CD4-positive, alpha-beta memory T cell (primary cell): ENCODE measurements around the gene MEGF9. TPM values are rescaled to one million over a fixed set of nuclear protein-coding genes. Genes with fewer than 3 reads are reported as not detected.
"Not testable (repeated sequence)": the region's sequence is repeated elsewhere in the genome, so short reads cannot be mapped to it uniquely, and the experiment has no call there.

Experiments used
- CTCF ChIA-PET: fragments of 350-600 bp; sonication (Branson Sonifier 250); formaldehyde crosslinking; loops from one replicate; lab custom pipeline; 2021; ENCODE audit warnings: inconsistent platforms; ENCODE audit not compliant: partially characterized antibody; lab: Charles Lee
- POLR2A ChIA-PET: fragments of 350-600 bp; sonication (Branson Sonifier 250); formaldehyde crosslinking; loops from one replicate; lab custom pipeline; 2021; ENCODE audit not compliant: partially characterized antibody; lab: Charles Lee
- DNase-seq, 5 donors: peaks; one replicate each; pipeline versions ENCODE4 v3.0.0 to v3.0.0-alpha.2; 2020 to 2022; ENCODE audit warnings: mixed read lengths in 1 of 5
- H3K27ac ChIP-seq: one replicate; pipeline ENCODE4 v1.7.0; 2013; ENCODE audit warnings: low read depth, low read length
- H3K27me3 ChIP-seq: 2 replicates; pipeline ENCODE4 v1.7.0; 2013; ENCODE audit warnings: mild to moderate bottlenecking, low read length, moderate library complexity; ENCODE audit not compliant: insufficient read depth
- H3K36me3 ChIP-seq: 2 replicates; pipeline ENCODE4 v1.7.0; 2013; ENCODE audit warnings: mild to moderate bottlenecking, low read length, moderate library complexity; ENCODE audit not compliant: insufficient read depth
- H3K4me1 ChIP-seq: 2 replicates; pipeline ENCODE4 v1.7.0; 2013; ENCODE audit warnings: mild to moderate bottlenecking, low read length, moderate library complexity; ENCODE audit not compliant: insufficient read depth
- H3K4me3 ChIP-seq, 2 donors: one replicate each; pipeline ENCODE4 v1.7.0; 2013; ENCODE audit warnings: low read length in 2 of 2, mild to moderate bottlenecking in 1 of 2
- H3K9me3 ChIP-seq, 2 donors: one replicate each; pipeline ENCODE4 v1.7.0; 2013; ENCODE audit warnings: low read length in 2 of 2, control low read depth in 1 of 2; ENCODE audit not compliant: control insufficient read depth in 1 of 2
- H3K27ac Mint-ChIP-seq, 7 donors: one replicate each; pipeline ENCODE4 v1.8.0; 2020 to 2021; ENCODE audit warnings: mixed read lengths in 7 of 7, mild to moderate bottlenecking in 6 of 7, inconsistent platforms in 3 of 7, moderate library complexity in 3 of 7
- H3K27me3 Mint-ChIP-seq, 2 donors: one replicate each; pipeline ENCODE4 v1.8.0; 2020 to 2021; ENCODE audit warnings: mixed read lengths in 2 of 2
- H3K36me3 Mint-ChIP-seq, 2 donors: one replicate each; pipeline ENCODE4 v1.8.0; 2020 to 2021; ENCODE audit warnings: mixed read lengths in 2 of 2, inconsistent platforms in 1 of 2, mild to moderate bottlenecking in 1 of 2
- H3K4me1 Mint-ChIP-seq, 4 donors: one replicate each; pipeline ENCODE4 v1.8.0; 2020 to 2021; ENCODE audit warnings: mixed read lengths in 4 of 4, mild to moderate bottlenecking in 1 of 4
- H3K4me3 Mint-ChIP-seq, 8 donors: one replicate each; pipeline ENCODE4 v1.8.0; 2020 to 2021; ENCODE audit warnings: mixed read lengths in 8 of 8, mild to moderate bottlenecking in 7 of 8, moderate library complexity in 6 of 8, inconsistent platforms in 3 of 8
- H3K9me3 Mint-ChIP-seq, 8 donors: one replicate each; pipeline ENCODE4 v1.8.0; 2020 to 2021; ENCODE audit warnings: mixed read lengths in 8 of 8, mild to moderate bottlenecking in 5 of 8, inconsistent platforms in 3 of 8, moderate library complexity in 1 of 8
- intact Hi-C: fragments of 100-400 bp; cut with micrococcal nuclease; formaldehyde crosslinking; loops from one replicate; pipeline ENCODE4 v1.15.1; 2023
- polyA plus RNA-seq, 2 donors: library from polyadenylated mRNA; unstranded; fragments of 300-500 nt; fragmentation: Illumina TruSeq; gene quantifications; one replicate each; pipeline ENCODE4 v1.2.3, GENCODE V29; 2021
- total RNA-seq, 2 experiments: library from RNA; stranded (reverse); gene quantifications; one replicate each; pipeline ENCODE4 v1.2.3, GENCODE V29; 2021

Gene MEGF9
- total and polyA plus RNA-seq, 4 experiments from 2014 or later, result 5.9 to 14.9 (median 10.5) TPM

GRCh38 chr9:120640380-120640779, 73.9 kb downstream of the MEGF9 start:
- POLR2A ChIA-PET, result no interaction called here
- CTCF ChIA-PET, result no interaction called here
- intact Hi-C loops, result no loop called here

GRCh38 chr9:120637919-120638318, 76.4 kb downstream of the MEGF9 start:
- ChIA-PET CTCF (no interaction called here), POLR2A (no interaction called here)
- Histone ChIP-seq H3K4me3 (no peak overlapping the region), H3K9me3 (no peaks in the 10 kb centered on the region), H3K27ac (no peak overlapping the region), H3K36me3 (no peaks in the 10 kb centered on the region), H3K27me3 (no peaks in the 10 kb centered on the region), H3K4me1 (no peaks in the 10 kb centered on the region)
- H3K4me1 Mint-ChIP-seq, result peaks cover 0 to 3% (median 0%) of the 10 kb centered on the region in 4 donors
- H3K36me3 Mint-ChIP-seq, result peaks cover 12 to 34% of the 10 kb centered on the region in 2 donors
- intact Hi-C loops, result no loop called here
- no peak overlapping the region for H3K4me3 Mint-ChIP-seq
- no peak for DNase-seq
- H3K9me3 Mint-ChIP-seq, result peaks cover 0 to 23% (median 13%) of the 10 kb centered on the region in 8 donors
- no peaks in the 10 kb centered on the region for H3K27me3 Mint-ChIP-seq
- no peak overlapping the region for H3K27ac Mint-ChIP-seq

More at GRCh38 chr9:120640380-120640779, 73.9 kb downstream of the MEGF9 start:
- Mint-ChIP-seq H3K36me3 (peaks cover 16 to 40% of the 10 kb centered on the region in 2 donors), H3K27ac (no peak overlapping the region), H3K4me3 (no peak overlapping the region), H3K9me3 (peaks cover 0 to 10% (median 8%) of the 10 kb centered on the region in 8 donors), H3K4me1 (peaks cover 0 to 5% (median 0%) of the 10 kb centered on the region in 4 donors), H3K27me3 (no peaks in the 10 kb centered on the region)
- Histone ChIP-seq H3K4me1 (no peaks in the 10 kb centered on the region), H3K27ac (no peak overlapping the region), H3K36me3 (no peaks in the 10 kb centered on the region), H3K27me3 (no peaks in the 10 kb centered on the region), H3K9me3 (no peaks in the 10 kb centered on the region), H3K4me3 (no peak overlapping the region)
- DNase-seq, result no peak

GRCh38 chr9:120636194-120636957, 77.9 kb downstream of the MEGF9 start:
- Mint-ChIP-seq H3K4me1 (peaks cover 0 to 4% (median 1%) of the 10 kb centered on the region in 4 donors), H3K9me3 (peaks cover 0 to 23% (median 13%) of the 10 kb centered on the region in 8 donors), H3K27me3 (no peaks in the 10 kb centered on the region), H3K36me3 (peaks cover 5 to 23% of the 10 kb centered on the region in 2 donors), H3K4me3 (no peak overlapping the region), H3K27ac (no peak overlapping the region)
- H3K36me3 ChIP-seq, result no peaks in the 10 kb centered on the region
- H3K9me3 ChIP-seq, result no peaks in the 10 kb centered on the region
- no peaks in the 10 kb centered on the region for H3K4me1 ChIP-seq
- intact Hi-C loops, result no loop called here
- H3K4me3 ChIP-seq, result no peak overlapping the region
- H3K27me3 ChIP-seq, result no peaks in the 10 kb centered on the region
- POLR2A ChIA-PET, result no interaction called here
- no peak for DNase-seq
- H3K27ac ChIP-seq, result no peak overlapping the region
- CTCF ChIA-PET, result no interaction called here

GRCh38 chr9:120635011-120635410, 79.3 kb downstream of the MEGF9 start:
- no peak for DNase-seq
- H3K9me3 ChIP-seq, result no peaks in the 10 kb centered on the region
- Mint-ChIP-seq H3K36me3 (peaks cover 0 to 17% of the 10 kb centered on the region in 2 donors), H3K4me3 (no peak overlapping the region), H3K9me3 (peaks cover 0 to 23% (median 13%) of the 10 kb centered on the region in 8 donors), H3K27me3 (no peaks in the 10 kb centered on the region), H3K27ac (no peak overlapping the region), H3K4me1 (peaks cover 0 to 4% (median 2%) of the 10 kb centered on the region in 4 donors)
- ChIA-PET POLR2A (no interaction called here), CTCF (no interaction called here)
- no peaks in the 10 kb centered on the region for H3K36me3 ChIP-seq
- intact Hi-C loops, result no loop called here
- no peak overlapping the region for H3K4me3 ChIP-seq
- H3K27me3 ChIP-seq, result no peaks in the 10 kb centered on the region
- no peaks in the 10 kb centered on the region for H3K4me1 ChIP-seq
- no peak overlapping the region for H3K27ac ChIP-seq

GRCh38 chr9:120630333-120630732, 83.9 kb downstream of the MEGF9 start:
- Mint-ChIP-seq H3K9me3 (peaks cover 0 to 13% (median 5%) of the 10 kb centered on the region in 8 donors), H3K36me3 (peaks cover 0 to 6% of the 10 kb centered on the region in 2 donors), H3K27ac (no peak overlapping the region), H3K4me3 (no peak overlapping the region), H3K4me1 (peaks cover 0 to 4% (median 4%) of the 10 kb centered on the region in 4 donors), H3K27me3 (no peaks in the 10 kb centered on the region)
- ChIA-PET POLR2A (no interaction called here), CTCF (no interaction called here)
- H3K9me3 ChIP-seq, result no peaks in the 10 kb centered on the region
- no peaks in the 10 kb centered on the region for H3K27me3 ChIP-seq
- no peaks in the 10 kb centered on the region for H3K36me3 ChIP-seq
- intact Hi-C loops, result no loop called here
- no peak for DNase-seq
- no peak overlapping the region for H3K27ac ChIP-seq
- no peaks in the 10 kb centered on the region for H3K4me1 ChIP-seq
- no peak overlapping the region for H3K4me3 ChIP-seq

GRCh38 chr9:120628925-120629497, 85.3 kb downstream of the MEGF9 start:
- POLR2A ChIA-PET, H3K9me3 Mint-ChIP-seq, H3K4me1 Mint-ChIP-seq, H3K27ac Mint-ChIP-seq, H3K36me3 ChIP-seq, H3K4me1 ChIP-seq, DNase-seq, H3K9me3 ChIP-seq, intact Hi-C loops, H3K27me3 ChIP-seq, H3K4me3 ChIP-seq, H3K27me3 Mint-ChIP-seq, H3K4me3 Mint-ChIP-seq, H3K36me3 Mint-ChIP-seq, H3K27ac ChIP-seq: not testable (repeated sequence)
- CTCF ChIA-PET, result interaction anchor here (0.6 to 0.7 kb wide), 2 partner anchors 602 to 719 kb away, joined by 3 to 4 read pairs; no protein-coding TSS in a partner anchor

GRCh38 chr9:120628207-120628924, 85.9 kb downstream of the MEGF9 start:
- no peaks in the 10 kb centered on the region for H3K36me3 Mint-ChIP-seq
- H3K27ac Mint-ChIP-seq, result no peak overlapping the region
- H3K27ac ChIP-seq, result no peak overlapping the region
- no peaks in the 10 kb centered on the region for H3K4me1 ChIP-seq
- DNase-seq, result no peak
- H3K4me3 ChIP-seq, result no peak overlapping the region
- intact Hi-C loops, result no loop called here
- no peaks in the 10 kb centered on the region for H3K9me3 ChIP-seq
- H3K36me3 ChIP-seq, result no peaks in the 10 kb centered on the region
- peaks cover 0 to 6% (median 4%) of the 10 kb centered on the region in 4 donors for H3K4me1 Mint-ChIP-seq
- H3K9me3 Mint-ChIP-seq, result no peaks in the 10 kb centered on the region
- ChIA-PET POLR2A (interaction anchor here (0.6 kb wide), 1 partner anchor 183 kb away, joined by 4 read pairs; no protein-coding TSS in a partner anchor), CTCF (interaction anchor here (0.7 to 1.3 kb wide), 2 partner anchors 8 to 720 kb away, joined by 3 to 4 read pairs; no protein-coding TSS in a partner anchor)
- no peak overlapping the region for H3K4me3 Mint-ChIP-seq
- H3K27me3 ChIP-seq, result no peaks in the 10 kb centered on the region
- H3K27me3 Mint-ChIP-seq, result no peaks in the 10 kb centered on the region
